ENCODE measurements around the gene MAP2K5. TPM values are rescaled to one million over a fixed set of nuclear protein-coding genes. Genes with fewer than 3 reads are reported as not detected.
A peak's percentile ranks its signal among the peaks of the same experiment; 100 is the strongest.

MAP2K5 gene
- total RNA-seq, 1 donor from 2014 or later: 25.5 TPM

DNA sequence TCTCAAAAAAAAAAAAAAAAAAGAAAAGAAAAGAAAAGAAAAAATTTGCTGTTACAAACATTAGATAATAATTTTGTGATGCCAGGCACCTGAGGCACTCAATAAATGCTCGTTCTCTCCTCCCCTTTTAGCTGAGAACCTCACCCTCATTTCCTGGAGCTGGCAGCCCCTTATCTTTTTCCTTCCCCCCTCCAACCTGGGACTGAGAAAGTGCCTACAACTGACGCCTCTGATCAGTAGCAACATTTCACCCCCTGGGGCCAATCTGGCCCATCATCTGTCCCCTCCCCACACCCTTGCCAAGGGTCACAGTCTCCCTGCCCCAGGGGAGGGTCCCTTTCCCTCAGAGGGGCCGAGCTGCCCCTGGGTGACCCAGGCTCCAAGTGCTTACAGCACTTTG is 309.9 kb downstream of the MAP2K5 start:
- DNase-seq (no peak), ATAC-seq (no peak)
- TF ChIP-seq, protein P1, sequence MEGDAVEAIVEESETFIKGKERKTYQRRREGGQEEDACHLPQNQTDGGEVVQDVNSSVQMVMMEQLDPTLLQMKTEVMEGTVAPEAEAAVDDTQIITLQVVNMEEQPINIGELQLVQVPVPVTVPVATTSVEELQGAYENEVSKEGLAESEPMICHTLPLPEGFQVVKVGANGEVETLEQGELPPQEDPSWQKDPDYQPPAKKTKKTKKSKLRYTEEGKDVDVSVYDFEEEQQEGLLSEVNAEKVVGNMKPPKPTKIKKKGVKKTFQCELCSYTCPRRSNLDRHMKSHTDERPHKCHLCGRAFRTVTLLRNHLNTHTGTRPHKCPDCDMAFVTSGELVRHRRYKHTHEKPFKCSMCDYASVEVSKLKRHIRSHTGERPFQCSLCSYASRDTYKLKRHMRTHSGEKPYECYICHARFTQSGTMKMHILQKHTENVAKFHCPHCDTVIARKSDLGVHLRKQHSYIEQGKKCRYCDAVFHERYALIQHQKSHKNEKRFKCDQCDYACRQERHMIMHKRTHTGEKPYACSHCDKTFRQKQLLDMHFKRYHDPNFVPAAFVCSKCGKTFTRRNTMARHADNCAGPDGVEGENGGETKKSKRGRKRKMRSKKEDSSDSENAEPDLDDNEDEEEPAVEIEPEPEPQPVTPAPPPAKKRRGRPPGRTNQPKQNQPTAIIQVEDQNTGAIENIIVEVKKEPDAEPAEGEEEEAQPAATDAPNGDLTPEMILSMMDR (IDR thresholded peaks at IDR 0.05): no peak
- no peaks in the 10 kb centered on the region for H3K9me3 ChIP-seq
- no peak overlapping the region for H3K4me3 ChIP-seq
- H3K27me3 ChIP-seq (ENCODE audit: low read depth): no peaks in the 10 kb centered on the region
- no peak overlapping the region for H3K27ac ChIP-seq
- no peaks in the 10 kb centered on the region for H3K36me3 ChIP-seq
- intact Hi-C loops (cut with DNase I): loop anchor here (10.0 kb wide), 1 partner anchor 202 kb away; the partner anchor contains the start of gene PIAS1
- no peaks in the 10 kb centered on the region for H3K4me1 ChIP-seq

DNA sequence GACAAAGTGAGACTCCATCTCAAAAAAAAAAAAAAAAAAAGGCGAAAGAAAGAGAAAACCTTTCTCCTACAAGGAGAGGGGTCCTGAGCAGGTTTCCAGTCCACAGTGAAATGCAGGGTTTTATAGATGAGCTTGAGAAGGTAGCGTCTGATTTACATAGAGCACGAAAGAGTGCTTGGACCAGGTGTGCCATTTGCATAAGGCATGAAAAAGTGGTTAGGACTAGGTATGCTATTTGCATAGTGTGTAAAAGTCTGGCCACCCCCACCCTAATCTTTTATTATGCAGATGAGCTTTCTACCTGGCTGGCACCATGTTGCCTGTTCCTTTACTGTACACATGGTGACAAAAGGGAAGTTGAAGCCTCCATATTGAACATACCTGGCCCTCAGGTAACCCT is 311.0 kb downstream of the MAP2K5 start:
- ATAC-seq (no peak), DNase-seq (no peak)
- TF ChIP-seq, protein P1 (IDR thresholded peaks at IDR 0.05): no peak
- Histone ChIP-seq H3K9me3 (no peaks in the 10 kb centered on the region), H3K36me3 (no peaks in the 10 kb centered on the region), H3K27ac (no peak overlapping the region), H3K27me3 (ENCODE audit: low read depth) (no peaks in the 10 kb centered on the region), H3K4me1 (no peaks in the 10 kb centered on the region), H3K4me3 (no peak overlapping the region)
- intact Hi-C loops (cut with DNase I): loop anchor here (10.0 kb wide), 1 partner anchor 201 kb away; the partner anchor contains the start of gene PIAS1

DNA sequence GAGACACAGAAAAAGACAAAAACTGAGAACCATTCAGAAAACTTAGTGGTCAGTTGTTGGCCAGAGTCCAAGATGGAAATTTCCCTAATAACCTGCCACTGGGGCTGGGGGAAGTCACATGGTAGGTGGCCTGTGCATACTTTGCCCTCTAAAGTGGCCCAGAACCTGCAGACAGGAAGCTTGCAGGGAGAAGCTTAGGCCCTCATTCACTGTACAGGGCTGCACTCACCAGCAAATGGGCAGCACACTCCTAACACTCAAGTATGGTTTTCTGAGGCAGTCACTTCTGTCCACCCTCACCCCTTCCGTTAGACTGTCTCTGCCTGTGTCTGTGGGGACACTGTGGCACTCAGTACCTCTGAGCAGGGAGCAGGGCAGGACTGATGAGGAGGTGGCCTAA is 311.9 kb downstream of the MAP2K5 start:
- Histone ChIP-seq H3K4me3 (no peak overlapping the region), H3K4me1 (no peaks in the 10 kb centered on the region), H3K36me3 (no peaks in the 10 kb centered on the region), H3K9me3 (no peaks in the 10 kb centered on the region), H3K27me3 (ENCODE audit: low read depth) (no peaks in the 10 kb centered on the region), H3K27ac (no peak overlapping the region)
- TF ChIP-seq, protein P1 (IDR thresholded peaks at IDR 0.05): no peak
- ATAC-seq (peak in 1 of 2 donors; percentile 9), DNase-seq (no peak)
- intact Hi-C loops (cut with DNase I): loop anchor here (10.0 kb wide), 1 partner anchor 200 kb away; the partner anchor contains the start of gene PIAS1

DNA sequence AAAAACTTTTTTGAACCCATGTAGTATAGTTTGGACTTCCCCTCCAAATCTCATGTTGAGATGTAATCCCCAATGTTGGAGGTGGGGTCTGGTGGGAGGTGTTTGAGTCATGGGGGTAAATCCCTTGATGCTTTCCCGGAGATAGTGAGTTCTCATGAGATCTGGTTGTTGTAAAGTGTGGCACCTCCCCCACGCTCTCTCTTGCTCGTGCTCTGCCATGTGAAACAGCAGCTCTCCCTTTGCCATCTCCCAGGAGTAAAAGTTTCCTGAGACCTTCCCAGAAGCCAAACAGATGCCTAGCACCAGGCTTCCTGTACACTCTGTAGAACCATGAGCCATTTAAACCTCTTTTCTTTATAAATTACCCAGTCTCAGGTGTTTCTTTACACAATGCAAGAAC is 313.3 kb downstream of the MAP2K5 start:
- Histone ChIP-seq H3K27me3 (ENCODE audit: low read depth) (no peaks in the 10 kb centered on the region), H3K9me3 (no peaks in the 10 kb centered on the region), H3K4me1 (no peaks in the 10 kb centered on the region), H3K27ac (no peak overlapping the region), H3K4me3 (no peak overlapping the region), H3K36me3 (no peaks in the 10 kb centered on the region)
- no peak for DNase-seq
- TF ChIP-seq, protein P1 (IDR thresholded peaks at IDR 0.05): no peak
- intact Hi-C loops (cut with DNase I): loop anchor here (10.0 kb wide), 1 partner anchor 199 kb away; the partner anchor contains the start of gene PIAS1
- ATAC-seq: no peak

Other genes starting within 250 kb of the MAP2K5 start
- gene C15orf61, start 21.6 kb upstream of the MAP2K5 start, total RNA-seq: 7.2 TPM